Adrenal gland (tissue), 12 donors: Measurements from ENCODE around the gene C10orf95. TPM values are rescaled to one million over a fixed set of nuclear protein-coding genes. Genes with fewer than 3 reads are reported as not detected.
"Not testable (repeated sequence)": the region's sequence is repeated elsewhere in the genome, so short reads cannot be mapped to it uniquely, and the experiment has no call there.

Source experiments
- DNase-seq, 7 donors: peaks; one replicate each; pipeline ENCODE4 v3.0.0-alpha.2; 2019 to 2020
- H3K27ac ChIP-seq, 5 donors: fragments of 200-600 bp; sonication (generic) in 4 of 5; 1 replicate in 3 of 5; 2 replicates in 2 of 5; pipeline versions ENCODE4 v1.5.1 to v1.8.0; 2016 to 2020; ENCODE audit warnings: mild to moderate bottlenecking in 1 of 5
- H3K27me3 ChIP-seq: fragments of 200-600 bp; 2 replicates; pipeline ENCODE4 v1.8.0; 2021
- H3K36me3 ChIP-seq, 2 donors: fragments of 200-600 bp; replicated peaks in 1 of 2; 1 replicate in 1 of 2; 2 replicates in 1 of 2; pipeline versions ENCODE4 v1.5.1 to v1.8.0; 2018 to 2022
- H3K4me1 ChIP-seq, 2 donors: fragments of 200-600 bp; replicated peaks in 1 of 2; 1 replicate in 1 of 2; 2 replicates in 1 of 2; pipeline versions ENCODE4 v1.5.1 to v1.8.0; 2018 to 2021
- H3K4me3 ChIP-seq, 4 donors: fragments of 200-600 bp; sonication (generic) in 3 of 4; one replicate each; pipeline ENCODE4 v1.5.1; 2016 to 2018
- H3K9me3 ChIP-seq, 3 donors: fragments of 200-600 bp; sonication (generic) in 1 of 3; replicated peaks in 1 of 3; 1 replicate in 2 of 3; 2 replicates in 1 of 3; pipeline versions ENCODE4 v1.5.1 to v1.8.0; 2016 to 2021
- CTCF ChIP-seq, 6 experiments: fragments of 450-650 bp in 4 of 6; fragments of 200-600 bp in 2 of 6; sonication (generic) in 1 of 6; IDR thresholded peaks; 1 replicate in 5 of 6; 2 replicates in 1 of 6; pipeline versions ENCODE4 v1.5.1 to v1.8.0; 2016 to 2021; ENCODE audit warnings: antibody characterized with exemption in 6 of 6, mild to moderate bottlenecking in 2 of 6, moderate library complexity in 1 of 6
- POLR2A ChIP-seq, 2 donors: fragments of 450-650 bp; IDR thresholded peaks; one replicate each; pipeline ENCODE4 v1.6.1; 2017; ENCODE audit warnings: antibody characterized with exemption in 2 of 2, mild to moderate bottlenecking in 2 of 2, moderate library complexity in 1 of 2
- WGBS, 4 donors: extraction: QIAGEN DNeasy Blood & Tissue Kit in 2 of 4; methylation state at CpG; one replicate each; pipeline versions ENCODE4 v1.1.5 to v1.1.7; 2013 to 2017; 5-methylcytosine and 5-hydroxymethylcytosine counted together
- intact Hi-C, 2 donors: fragments of 100-400 bp; cut with DNase I; formaldehyde crosslinking; loops; one replicate each; pipeline versions ENCODE4 v1.14.1 to v1.15.0; 2022 to 2023
- polyA plus RNA-seq, 3 donors: library from polyadenylated mRNA; stranded (reverse); fragments of 200-250 nt in 2 of 3; fragments of 350-450 nt in 1 of 3; fragmentation: Illumina TruSeq in 1 of 3; extraction: RNeasy Lipid Tissue Mini Kit (QIAGEN cat#74804) in 1 of 3; gene quantifications; one replicate each; pipeline ENCODE4 v1.2.3, GENCODE V29; 2013 to 2014
- total RNA-seq, 9 donors: library from RNA; depleted of rRNA in 4 of 9; stranded (reverse); fragments of >200 nt in 4 of 9; fragments of 120-200 nt in 1 of 9; fragmentation: NEBNext Ultra II Directional in 1 of 9; extraction: Animal tissue kit (Norgen Biotek cat#: 25700) in 1 of 9; gene quantifications; one replicate each; pipeline versions ENCODE4 v1.1.0 to v1.2.4, GENCODE V29; 2013 to 2023
- donor health status: healthy with polysubstance abuse.
- donor health status: Bipolar disorder and iron deficiency.
- donor health status: DM: yes; HTN: yes; CAD: no.
- donor health status: DM: no; HTN: no; CAD: no.
- donor health status: DM: no; HTN: no; CAD: no.
- donor health status: DM: yes; HTN: yes; CAD: no.

Gene C10orf95
- total and polyA plus RNA-seq, 12 donors, result 0.14 to 0.28 (median 0.24) TPM; not detected in 7

- Histone ChIP-seq H3K4me1 (peaks cover 0 to 10% of the 10 kb centered on the region in 2 donors), H3K4me3 (peak overlapping the region in 3 of 4 donors; percentile 29 to 58 (median 36)), H3K27me3 (no peaks in the 10 kb centered on the region), H3K9me3 (no peaks in the 10 kb centered on the region), H3K36me3 (no peaks in the 10 kb centered on the region), H3K27ac (no peak overlapping the region)
- intact Hi-C loops, result no loop called here
- no peak for TF ChIP-seq POLR2A (IDR thresholded peaks at IDR 0.05)
- TF ChIP-seq CTCF (IDR thresholded peaks at IDR 0.05), result no peak
- WGBS, 4 donors, result 17 to 25% (median 23%) methylated on average over 7 to 8 of the region's 8 CpGs
- no peak for DNase-seq
Observed at GRCh38 chr10:102460836-102461186, 9.5 kb upstream of the C10orf95 start.

- 70 to 81% (median 74%) methylated on average over 4 of the region's 4 CpGs for WGBS, 4 donors
- Histone ChIP-seq H3K4me3 (no peak overlapping the region), H3K27me3 (no peaks in the 10 kb centered on the region), H3K27ac (no peak overlapping the region), H3K4me1 (peaks cover 0 to 10% of the 10 kb centered on the region in 2 donors), H3K9me3 (no peaks in the 10 kb centered on the region), H3K36me3 (no peaks in the 10 kb centered on the region)
- intact Hi-C loops, result no loop called here
- TF ChIP-seq POLR2A (IDR thresholded peaks at IDR 0.05) (no peak), CTCF (IDR thresholded peaks at IDR 0.05) (no peak)
- DNase-seq, result no peak
Observed at GRCh38 chr10:102458656-102459055, 7.3 kb upstream of the C10orf95 start.

GRCh38 chr10:102457591-102458150 is 6.3 kb upstream of the C10orf95 start:
- no peak for TF ChIP-seq CTCF (IDR thresholded peaks at IDR 0.05)
- H3K36me3 ChIP-seq, result no peaks in the 10 kb centered on the region
- H3K4me3 ChIP-seq, result no peak overlapping the region
- 82 to 96% (median 85%) methylated on average over 9 of the region's 9 CpGs for whole genome bisulfite sequencing, 4 donors
- H3K4me1 ChIP-seq, result peaks cover 0 to 19% of the 10 kb centered on the region in 2 donors
- H3K27ac ChIP-seq, result no peak overlapping the region
- intact Hi-C loops, result no loop called here
- DNase-seq, result no peak
- no peaks in the 10 kb centered on the region for H3K27me3 ChIP-seq
- no peaks in the 10 kb centered on the region for H3K9me3 ChIP-seq

- intact Hi-C loops, result no loop called here
- H3K4me3 ChIP-seq, result no peak overlapping the region
- DNase-seq, result peak in 2 of 7 donors; percentile 48 to 57
- H3K27ac ChIP-seq, result peak overlapping the region in 2 of 5 donors; percentile 17 to 46
- peaks cover 4 to 24% of the 10 kb centered on the region in 2 donors for H3K4me1 ChIP-seq
- WGBS, 4 donors, result 75 to 89% (median 78%) methylated on average over 7 of the region's 7 CpGs
- H3K9me3 ChIP-seq, result no peaks in the 10 kb centered on the region
- H3K27me3 ChIP-seq, result no peaks in the 10 kb centered on the region
- no peaks in the 10 kb centered on the region for H3K36me3 ChIP-seq
- TF ChIP-seq POLR2A (IDR thresholded peaks at IDR 0.05) (no peak), CTCF (IDR thresholded peaks at IDR 0.05) (no peak)
Observed at GRCh38 chr10:102455893-102456471, 4.6 kb upstream of the C10orf95 start.

GRCh38 chr10:102454662-102455487 is 3.5 kb upstream of the C10orf95 start:
- DNase-seq, H3K36me3 ChIP-seq, H3K27me3 ChIP-seq, H3K9me3 ChIP-seq, H3K4me3 ChIP-seq, intact Hi-C loops: not testable (repeated sequence)
- Histone ChIP-seq H3K4me1 (peaks cover 4 to 24% of the 10 kb centered on the region in 2 donors), H3K27ac (peak overlapping the region in 1 of 5 donors; percentile 65)
- WGBS, 4 donors, result 74 to 81% (median 77%) methylated on average over 13 of the region's 13 CpGs
